HL-60 (cell line): Measurements from ENCODE around the gene DBNDD2.

ENCODE experiments used
- CTCF ChIP-seq: IDR thresholded peaks from one replicate; pipeline ENCODE4 v1.5.1; 2011; ENCODE audit warnings: low read length, control low read depth, inconsistent platforms; ENCODE audit not compliant: insufficient read depth
- REST ChIP-seq: IDR thresholded peaks from 2 replicates; pipeline ENCODE4 v1.6.1; 2012; ENCODE audit warnings: low read depth; ENCODE audit not compliant: insufficient replicate concordance

GRCh38 chr20:45394221-45395113 lies 13.6 kb upstream of the DBNDD2 start:
- no peak for TF ChIP-seq CTCF
- TF ChIP-seq REST: no peak
